ENCODE data around the gene KCNJ15.

- TF ChIP-seq, protein P1, sequence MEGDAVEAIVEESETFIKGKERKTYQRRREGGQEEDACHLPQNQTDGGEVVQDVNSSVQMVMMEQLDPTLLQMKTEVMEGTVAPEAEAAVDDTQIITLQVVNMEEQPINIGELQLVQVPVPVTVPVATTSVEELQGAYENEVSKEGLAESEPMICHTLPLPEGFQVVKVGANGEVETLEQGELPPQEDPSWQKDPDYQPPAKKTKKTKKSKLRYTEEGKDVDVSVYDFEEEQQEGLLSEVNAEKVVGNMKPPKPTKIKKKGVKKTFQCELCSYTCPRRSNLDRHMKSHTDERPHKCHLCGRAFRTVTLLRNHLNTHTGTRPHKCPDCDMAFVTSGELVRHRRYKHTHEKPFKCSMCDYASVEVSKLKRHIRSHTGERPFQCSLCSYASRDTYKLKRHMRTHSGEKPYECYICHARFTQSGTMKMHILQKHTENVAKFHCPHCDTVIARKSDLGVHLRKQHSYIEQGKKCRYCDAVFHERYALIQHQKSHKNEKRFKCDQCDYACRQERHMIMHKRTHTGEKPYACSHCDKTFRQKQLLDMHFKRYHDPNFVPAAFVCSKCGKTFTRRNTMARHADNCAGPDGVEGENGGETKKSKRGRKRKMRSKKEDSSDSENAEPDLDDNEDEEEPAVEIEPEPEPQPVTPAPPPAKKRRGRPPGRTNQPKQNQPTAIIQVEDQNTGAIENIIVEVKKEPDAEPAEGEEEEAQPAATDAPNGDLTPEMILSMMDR (IDR thresholded peaks at IDR 0.05), result no peak
- no peak for TF ChIP-seq POLR2A (IDR thresholded peaks at IDR 0.05)
Observed at GRCh38 chr21:38351961-38352521, 95.2 kb downstream of the KCNJ15 start.
